Osteocyte (in vitro differentiated cells): ENCODE data around the gene NEXN. TPM values are rescaled to one million over a fixed set of nuclear protein-coding genes. Genes with fewer than 3 reads are reported as not detected.
"Not testable (repeated sequence)": the region's sequence is repeated elsewhere in the genome, so short reads cannot be mapped to it uniquely, and the experiment has no call there.

Experiments
- DNase-seq: peaks from one replicate; pipeline ENCODE4 v3.0.0; 2021; ENCODE audit warnings: mixed read lengths; ENCODE audit not compliant: unreplicated experiment; ENCODE audit errors: extremely low spot score
- H3K27ac Mint-ChIP-seq: one replicate; pipeline ENCODE4 v1.8.0; 2021; ENCODE audit warnings: mild to moderate bottlenecking, mixed read lengths; ENCODE audit not compliant: unreplicated experiment
- H3K27me3 Mint-ChIP-seq: one replicate; pipeline ENCODE4 v1.8.0; 2021; ENCODE audit warnings: mixed read lengths; ENCODE audit not compliant: unreplicated experiment
- H3K36me3 Mint-ChIP-seq: one replicate; pipeline ENCODE4 v1.8.0; 2021; ENCODE audit warnings: mixed read lengths; ENCODE audit not compliant: unreplicated experiment
- H3K4me1 Mint-ChIP-seq: one replicate; pipeline ENCODE4 v1.8.0; 2021; ENCODE audit warnings: mixed read lengths; ENCODE audit not compliant: unreplicated experiment
- H3K4me3 Mint-ChIP-seq: one replicate; pipeline ENCODE4 v1.8.0; 2021; ENCODE audit warnings: mild to moderate bottlenecking, moderate library complexity, mixed read lengths; ENCODE audit not compliant: unreplicated experiment
- H3K9me3 Mint-ChIP-seq: one replicate; pipeline ENCODE4 v1.8.0; 2021; ENCODE audit warnings: mixed read lengths; ENCODE audit not compliant: unreplicated experiment
- CTCF ChIP-seq: fragments of 200-600 bp; sonication (generic); IDR thresholded peaks from 2 replicates; pipeline ENCODE4 v1.5.0; 2021; ENCODE audit warnings: antibody characterized with exemption, mild to moderate bottlenecking, moderate library complexity
- total RNA-seq: library from RNA; stranded (reverse); gene quantifications from 2 replicates; pipeline ENCODE4 v1.2.1, GENCODE V29; 2021

The NEXN gene
- total RNA-seq, 1 donor from 2014 or later, result 19.3 TPM

- Mint-ChIP-seq H3K27me3 (no peaks in the 10 kb centered on the region), H3K9me3 (no peaks in the 10 kb centered on the region), H3K27ac (no peak overlapping the region), H3K4me1 (peaks cover 45% of the 10 kb centered on the region), H3K4me3 (no peak overlapping the region), H3K36me3 (peaks cover 6% of the 10 kb centered on the region)
- TF ChIP-seq CTCF, result no peak
- no peak for DNase-seq
These were observed 89.5 kb downstream of the NEXN start for GRCh38 chr1:77977989-77978292.

GRCh38 chr1:77978293-77978968, 90.0 kb downstream of the NEXN start:
- peaks cover 47% of the 10 kb centered on the region for H3K4me1 Mint-ChIP-seq
- no peaks in the 10 kb centered on the region for H3K27me3 Mint-ChIP-seq
- no peak overlapping the region for H3K27ac Mint-ChIP-seq
- DNase-seq, result peak; percentile 89
- no peak overlapping the region for H3K4me3 Mint-ChIP-seq
- peaks cover 6% of the 10 kb centered on the region for H3K36me3 Mint-ChIP-seq
- no peak for TF ChIP-seq CTCF
- H3K9me3 Mint-ChIP-seq, result no peaks in the 10 kb centered on the region

DNA sequence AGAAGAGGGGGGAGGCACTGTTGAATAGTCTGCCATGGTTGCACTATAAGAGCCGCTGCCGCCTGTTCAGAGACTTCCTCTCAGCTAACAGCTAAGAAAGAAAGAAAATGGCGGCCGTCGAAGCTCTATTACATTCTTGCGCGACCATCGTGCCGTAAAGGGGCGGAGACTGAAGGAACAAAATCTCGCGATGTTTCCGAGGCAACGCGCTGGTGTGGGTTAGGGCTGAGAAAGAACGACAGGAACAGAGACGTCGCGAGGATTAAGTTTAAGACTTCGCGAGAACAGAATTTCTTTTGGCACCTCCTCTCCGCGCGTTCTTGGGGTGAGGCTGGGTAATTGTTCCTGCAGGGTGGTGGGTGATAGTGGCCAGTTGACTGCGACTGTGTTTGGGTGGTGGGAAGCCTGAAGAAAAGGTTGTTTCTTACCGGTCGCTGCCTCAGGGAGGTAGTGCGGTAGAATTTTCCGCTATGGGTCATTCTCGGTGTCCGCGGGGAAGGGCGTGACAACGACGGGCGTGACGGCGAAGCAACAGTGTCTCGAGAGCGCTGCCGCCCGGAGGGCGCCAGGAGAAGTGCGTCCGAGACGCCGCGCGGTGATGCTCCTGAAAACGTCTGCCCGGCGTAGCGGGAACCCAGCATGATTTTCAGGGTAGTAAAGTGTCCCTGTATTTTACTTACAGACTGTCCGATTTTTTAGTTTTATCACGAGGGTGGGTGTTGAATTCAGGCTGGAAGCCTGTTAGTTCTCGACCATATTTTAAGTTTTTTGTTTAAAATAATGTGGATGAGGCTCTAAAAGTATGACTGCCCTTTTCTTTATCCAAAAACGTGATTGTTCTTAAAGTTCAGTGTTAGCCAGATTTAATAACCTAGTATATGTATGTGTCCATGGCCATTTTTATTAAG, 90.8 kb downstream of the NEXN start, which contains the start of gene FUBP1:
FUBP1 (minus strand) TSS at position 104 of the 908 bp plus-strand sequence; CDS start at position 36, 68 bp downstream.
- Mint-ChIP-seq H3K27ac (no peak within 1 kb of the TSS), H3K36me3 (peaks cover 6% of the 10 kb centered on the region), H3K9me3 (no peaks in the 10 kb centered on the region), H3K4me1 (peaks cover 48% of the 10 kb centered on the region), H3K4me3 (no peak within 1 kb of the TSS), H3K27me3 (no peaks in the 10 kb centered on the region)
- DNase-seq, result peak; percentile 98
- peak; percentile 70 for TF ChIP-seq CTCF

DNA sequence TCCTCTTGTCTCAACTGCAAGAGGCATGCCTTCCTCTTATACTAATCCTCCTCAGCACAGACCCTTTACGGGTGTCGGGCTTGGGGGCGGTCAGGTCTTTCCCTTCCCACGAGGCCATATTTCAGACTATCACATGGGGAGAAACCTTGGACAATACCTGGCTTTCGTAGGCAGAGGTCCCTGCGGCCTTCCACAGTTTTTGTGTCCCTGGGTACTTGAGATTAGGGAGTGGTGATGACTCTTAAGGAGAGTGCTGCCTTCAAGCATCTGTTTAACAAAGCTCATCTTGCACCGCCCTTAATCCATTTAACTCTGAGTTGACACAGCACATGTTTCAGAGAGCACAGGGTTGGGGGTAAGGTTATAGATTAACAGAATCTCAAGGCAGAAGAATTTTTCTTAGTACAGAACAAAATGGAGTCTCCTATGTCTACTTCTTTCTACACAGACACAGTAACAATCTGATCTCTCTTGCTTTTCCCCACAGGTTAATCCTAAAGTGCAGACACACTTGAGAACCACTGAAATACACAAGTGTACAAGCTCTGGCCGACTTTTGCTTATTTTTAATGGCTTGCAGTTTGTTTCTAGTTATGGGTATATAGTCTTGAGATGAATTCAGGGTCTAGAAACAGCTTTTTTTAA, 95.0 kb downstream of the NEXN start:
- Mint-ChIP-seq H3K36me3 (peaks cover 10% of the 10 kb centered on the region), H3K4me1 (peaks cover 36% of the 10 kb centered on the region)
- H3K27ac Mint-ChIP-seq, DNase-seq, H3K27me3 Mint-ChIP-seq, H3K4me3 Mint-ChIP-seq, H3K9me3 Mint-ChIP-seq: not testable (repeated sequence)

GRCh38 chr1:77983997-77984355, 95.6 kb downstream of the NEXN start:
- DNase-seq, result no peak
- Mint-ChIP-seq H3K27ac (no peak overlapping the region), H3K27me3 (no peaks in the 10 kb centered on the region), H3K36me3 (peaks cover 13% of the 10 kb centered on the region), H3K9me3 (no peaks in the 10 kb centered on the region), H3K4me1 (peaks cover 36% of the 10 kb centered on the region), H3K4me3 (no peak overlapping the region)
- TF ChIP-seq CTCF, result no peak
